Erythroblast (primary cell): ENCODE data around the gene ASCC1.
"Not testable (repeated sequence)": the region's sequence is repeated elsewhere in the genome, so short reads cannot be mapped to it uniquely, and the experiment has no call there.

Source experiments
- DNase-seq, 2 experiments: peaks; one replicate each; lab custom pipeline; 2025; lab: John Stamatoyannopoulos, UW
- GATA1 ChIP-seq: IDR thresholded peaks from 2 replicates; pipeline ENCODE4 v1.6.1; 2011; ENCODE audit warnings: low read depth, mild to moderate bottlenecking, control low read depth, low read length, moderate library complexity
- POLR2A ChIP-seq: IDR thresholded peaks from 2 replicates; pipeline ENCODE4 v1.6.1; 2011; ENCODE audit warnings: mild to moderate bottlenecking, low read length

The ASCC1 gene

GRCh38 chr10:72127571-72127970 lies 88.5 kb downstream of the ASCC1 start:
- no peak for TF ChIP-seq POLR2A
- no peak for TF ChIP-seq GATA1
- DNase-seq, result no peak

GRCh38 chr10:72126872-72127232 lies 89.2 kb downstream of the ASCC1 start:
- no peak for DNase-seq
- TF ChIP-seq GATA1 (no peak), POLR2A (no peak)

GRCh38 chr10:72126184-72126871 lies 89.7 kb downstream of the ASCC1 start:
- peak; percentile 67 to 77 for DNase-seq
- TF ChIP-seq POLR2A (no peak), GATA1 (no peak)

- no peak for DNase-seq
- TF ChIP-seq GATA1, result no peak
- no peak for TF ChIP-seq POLR2A
These were observed 91.1 kb downstream of the ASCC1 start for GRCh38 chr10:72124989-72125388.

- DNase-seq, result no peak
- TF ChIP-seq GATA1, result no peak
- TF ChIP-seq POLR2A, result no peak
These were observed 91.7 kb downstream of the ASCC1 start for GRCh38 chr10:72124381-72124780.

- DNase-seq, result no peak
- TF ChIP-seq GATA1 (no peak), POLR2A (no peak)
These were observed 92.5 kb downstream of the ASCC1 start for GRCh38 chr10:72123616-72124015.

GRCh38 chr10:72122221-72122620 lies 93.9 kb downstream of the ASCC1 start:
- TF ChIP-seq POLR2A (no peak), GATA1 (no peak)
- DNase-seq, result no peak

- DNase-seq, result no peak
- no peak for TF ChIP-seq POLR2A
- no peak for TF ChIP-seq GATA1
These were observed 94.7 kb downstream of the ASCC1 start for GRCh38 chr10:72121389-72121788.

- no peak for TF ChIP-seq POLR2A
- DNase-seq, result no peak
These were observed 99.7 kb downstream of the ASCC1 start for GRCh38 chr10:72116372-72116771.

- DNase-seq, result no peak
- TF ChIP-seq POLR2A, result no peak
- no peak for TF ChIP-seq GATA1
These were observed 101.2 kb downstream of the ASCC1 start for GRCh38 chr10:72114706-72115450.

- no peak for DNase-seq
- TF ChIP-seq GATA1 (no peak), POLR2A (no peak)
These were observed 105.2 kb downstream of the ASCC1 start for GRCh38 chr10:72110673-72111401.

- TF ChIP-seq POLR2A, result no peak
- TF ChIP-seq GATA1, result no peak
- no peak for DNase-seq
These were observed 106.4 kb downstream of the ASCC1 start for GRCh38 chr10:72109636-72110157.

GRCh38 chr10:72108830-72109635 lies 107.0 kb downstream of the ASCC1 start:
- no peak for DNase-seq
- TF ChIP-seq POLR2A, result no peak
- no peak for TF ChIP-seq GATA1

- not testable (repeated sequence) for DNase-seq
These were observed 108.1 kb downstream of the ASCC1 start for GRCh38 chr10:72108004-72108370.
